Endothelial cell of hepatic sinusoid (primary cell): ENCODE data around the gene NXN.
"Not testable (repeated sequence)": the region's sequence is repeated elsewhere in the genome, so short reads cannot be mapped to it uniquely, and the experiment has no call there.

ENCODE experiments used
- in situ Hi-C: cut with HindIII; loops from 2 replicates; pipeline ENCODE4 v1.10.0; 2017; ENCODE audit warnings: low sequenced_read_pairs

Gene NXN

DNA sequence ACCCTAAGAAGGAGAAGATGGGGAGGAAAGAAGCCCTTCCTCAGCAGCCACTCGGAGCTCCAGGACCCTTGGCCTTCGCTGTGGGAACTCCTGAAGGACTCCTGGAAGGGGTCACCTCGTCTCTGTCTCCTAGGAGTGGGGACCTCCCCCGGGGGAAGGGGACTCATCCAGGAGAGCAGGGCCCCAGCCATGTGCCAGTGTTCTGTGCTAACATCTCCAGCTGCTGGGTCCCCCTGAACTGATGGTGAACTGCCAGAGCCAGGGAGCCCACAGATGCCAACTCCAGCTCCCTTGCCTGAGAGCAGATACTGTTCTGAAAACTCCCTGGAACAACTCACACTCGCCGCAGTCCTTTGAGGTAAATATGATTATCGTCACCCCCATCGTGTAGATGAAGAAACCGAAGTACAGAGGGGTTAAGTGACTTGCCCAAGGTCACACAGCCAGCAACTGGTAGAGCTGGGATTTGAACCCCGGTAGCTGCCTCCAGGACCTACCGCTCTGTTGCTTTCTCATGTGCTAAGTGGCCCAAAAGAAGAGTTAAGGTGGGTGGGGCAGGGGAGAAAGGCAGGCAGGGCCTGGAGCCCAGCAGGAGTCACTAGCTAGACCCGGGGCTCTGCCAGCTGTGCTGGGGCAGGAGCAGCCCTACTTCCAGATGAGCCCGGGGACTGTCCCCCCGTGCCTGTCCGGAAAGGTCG, 27.9 kb upstream of the NXN start:
- in situ Hi-C loops: no loop called here

DNA sequence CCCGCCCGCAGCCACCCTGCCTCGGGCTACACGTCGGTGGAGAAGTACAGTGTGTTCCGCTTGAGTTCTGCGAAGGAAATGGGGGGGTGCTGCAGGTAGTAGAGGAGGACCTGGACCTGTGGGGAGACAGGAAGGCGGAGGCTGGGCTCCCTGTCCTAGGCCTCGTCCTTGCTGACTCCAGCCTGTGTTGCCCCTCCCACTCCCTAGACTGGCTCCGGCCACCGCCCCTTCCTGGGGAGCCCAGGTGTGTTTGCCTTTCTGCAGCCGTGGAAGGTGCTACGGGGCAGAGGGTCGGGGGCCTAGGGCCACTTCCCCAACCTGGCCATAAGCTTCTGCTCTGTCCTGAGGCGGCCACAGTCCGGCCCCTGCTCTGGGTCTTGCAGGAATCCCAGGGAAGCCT, 26.5 kb upstream of the NXN start:
- in situ Hi-C loops: no loop called here

DNA sequence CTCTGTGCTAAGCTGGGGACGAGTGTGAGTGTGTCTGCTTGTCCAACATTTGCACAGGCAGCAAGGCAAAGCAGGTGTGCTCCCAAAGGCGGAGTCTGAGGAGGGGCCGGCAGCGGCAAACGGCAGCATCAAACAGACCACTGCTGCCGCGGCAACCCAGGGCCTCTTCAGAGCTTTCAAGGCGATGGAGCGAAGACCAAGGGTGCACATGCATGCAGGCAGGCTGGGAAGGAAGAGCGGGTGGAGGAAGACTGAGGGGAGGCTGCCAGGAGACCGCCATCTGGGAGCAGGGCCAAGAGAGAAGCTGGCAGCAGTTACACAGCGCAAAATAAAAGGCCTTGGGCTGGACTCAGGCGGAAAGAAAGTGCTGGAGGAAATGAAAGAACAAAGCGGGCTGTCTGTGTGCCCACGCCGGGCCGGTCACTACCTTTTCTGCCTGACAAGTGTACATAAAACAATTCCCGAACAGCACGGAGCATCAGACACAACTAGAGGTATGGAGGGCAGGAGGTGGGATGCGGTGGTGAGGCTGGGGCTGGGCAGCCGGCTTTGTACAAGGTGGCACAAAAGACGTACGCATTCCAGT, 25.9 kb upstream of the NXN start:
- in situ Hi-C loops: no loop called here

DNA sequence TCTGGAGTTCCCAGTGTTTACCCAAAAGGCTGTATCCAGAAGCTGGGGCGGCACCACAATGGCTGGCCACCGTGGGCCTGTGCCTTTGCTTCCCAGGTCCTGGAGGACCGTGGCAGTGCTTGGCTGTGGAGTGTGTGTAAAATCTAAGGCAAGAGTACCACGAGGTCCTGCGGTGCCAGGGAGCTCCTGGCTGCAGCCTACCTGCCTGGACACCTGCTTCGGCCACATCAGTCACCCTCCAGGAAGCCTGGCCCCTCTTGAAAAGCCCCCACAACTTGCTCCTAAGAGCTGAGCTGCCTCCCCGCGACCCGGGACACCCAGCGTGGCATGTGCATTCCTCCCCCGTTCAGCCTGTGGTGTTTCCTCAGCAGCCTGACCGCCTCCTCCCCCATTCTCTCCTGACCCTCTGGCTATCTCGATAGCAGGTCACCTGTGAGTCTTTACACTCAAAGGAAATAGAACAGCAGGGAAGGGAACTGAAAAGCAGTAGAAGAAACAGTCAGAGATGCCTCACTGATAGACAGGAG, 25.3 kb upstream of the NXN start:
- in situ Hi-C loops: no loop called here

DNA sequence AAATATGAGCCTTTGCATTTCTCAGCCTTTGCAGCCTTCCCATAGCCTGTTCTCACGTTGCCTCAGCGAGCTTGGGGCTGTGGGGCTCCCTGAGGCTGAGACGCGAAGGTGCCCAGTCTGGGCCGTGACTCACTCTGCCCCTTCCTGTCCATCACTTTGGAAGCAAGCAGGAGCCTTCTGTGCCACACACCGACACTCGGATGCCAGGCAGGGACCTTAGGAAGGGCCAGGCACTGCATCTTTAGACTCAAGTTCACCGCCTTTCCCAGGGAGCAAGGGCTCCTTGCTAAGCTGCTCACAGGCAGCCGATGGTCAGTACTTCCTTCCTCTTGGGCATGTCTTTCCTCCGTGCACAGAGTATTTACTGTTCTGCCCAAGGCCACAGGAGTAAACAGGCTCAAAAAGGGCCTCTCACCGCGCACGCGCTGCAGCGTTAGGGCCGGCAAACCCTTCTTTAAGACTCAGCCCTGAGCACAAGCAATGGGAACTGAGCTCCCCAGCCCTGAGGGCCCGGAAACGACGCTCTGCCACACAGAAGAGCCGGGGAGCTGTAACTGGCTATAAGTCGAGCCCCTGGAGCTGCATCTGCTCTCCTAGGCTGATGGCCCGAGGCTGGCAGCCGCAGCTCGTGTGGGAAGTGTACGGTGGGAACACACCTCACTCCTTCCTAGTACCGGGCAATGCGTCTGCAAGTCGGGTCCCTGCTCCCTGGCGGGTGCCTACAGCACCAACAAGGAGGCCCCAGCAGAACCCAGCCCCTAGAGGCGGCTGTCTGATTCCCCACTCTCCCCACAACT, 24.6 kb upstream of the NXN start:
- in situ Hi-C loops: no loop called here

DNA sequence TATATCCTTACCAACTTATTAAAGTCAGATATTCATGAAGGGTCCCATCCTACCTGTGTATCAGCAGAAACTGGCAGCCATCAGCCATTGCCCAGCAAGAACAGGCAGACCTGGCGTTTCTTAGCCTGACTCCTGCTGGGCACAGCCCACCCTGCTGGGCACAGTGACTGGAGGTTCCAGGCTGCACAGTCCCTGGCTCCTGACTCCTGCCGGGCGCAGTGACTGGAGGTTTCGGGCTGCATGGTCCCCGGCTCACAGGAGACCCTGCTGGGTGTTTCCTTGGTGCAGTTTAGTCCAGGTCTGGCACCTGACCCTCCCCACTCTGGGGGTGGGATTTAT, 24.0 kb upstream of the NXN start:
- in situ Hi-C loops: no loop called here

DNA sequence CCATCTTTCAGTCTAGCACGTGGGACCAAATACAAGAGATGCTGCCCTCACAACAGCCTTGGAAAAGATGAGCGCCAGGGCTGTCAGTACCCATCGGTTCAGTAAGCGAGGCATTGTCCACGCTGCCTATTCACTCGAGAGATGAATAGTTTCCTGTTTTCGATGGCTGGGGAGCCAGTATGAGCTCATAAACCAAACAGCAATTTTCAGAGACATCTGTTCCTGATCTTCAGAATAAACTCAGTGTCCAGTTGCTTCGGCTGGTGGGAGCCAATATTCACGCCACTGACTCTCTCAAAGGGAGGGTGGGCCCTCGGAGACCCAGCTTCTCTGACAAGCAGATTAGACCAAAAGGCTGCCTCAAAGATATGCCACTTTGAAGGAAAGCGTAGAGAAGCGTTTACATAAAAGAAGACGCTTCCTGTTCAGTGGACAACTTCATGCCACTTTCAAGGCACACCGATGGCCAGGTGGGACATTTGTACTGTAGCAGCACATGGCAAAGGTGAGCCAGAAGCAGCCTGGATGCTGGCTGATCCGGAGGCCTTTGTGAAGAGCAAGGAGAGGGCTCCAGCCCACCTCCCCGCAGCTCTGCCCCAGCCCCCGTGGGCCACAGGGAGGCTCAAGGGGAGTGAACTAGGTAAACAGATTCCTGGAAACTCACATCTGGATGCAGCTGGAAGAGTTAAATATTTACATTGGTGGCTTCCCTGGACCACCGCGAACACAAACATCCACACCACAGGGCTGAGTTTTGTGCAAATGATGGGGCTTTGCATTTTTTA, 23.4 kb upstream of the NXN start:
- in situ Hi-C loops: no loop called here

DNA sequence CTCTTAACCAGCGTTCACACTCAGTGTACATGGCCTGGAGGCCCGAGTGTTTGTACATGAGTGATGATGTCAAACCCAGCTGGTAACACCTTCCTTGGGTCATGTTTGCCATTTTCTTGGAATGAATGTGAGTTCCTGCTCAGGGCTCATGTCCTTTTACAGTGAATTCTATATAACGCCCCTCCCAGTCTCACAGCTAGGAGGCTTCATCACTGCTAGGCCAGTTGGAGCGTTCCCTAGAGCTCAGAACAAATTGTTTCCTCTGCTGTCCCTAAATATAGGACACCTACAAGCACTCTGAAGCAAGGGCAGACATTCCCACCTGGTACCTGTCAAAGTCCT, 22.8 kb upstream of the NXN start:
- in situ Hi-C loops: no loop called here

DNA sequence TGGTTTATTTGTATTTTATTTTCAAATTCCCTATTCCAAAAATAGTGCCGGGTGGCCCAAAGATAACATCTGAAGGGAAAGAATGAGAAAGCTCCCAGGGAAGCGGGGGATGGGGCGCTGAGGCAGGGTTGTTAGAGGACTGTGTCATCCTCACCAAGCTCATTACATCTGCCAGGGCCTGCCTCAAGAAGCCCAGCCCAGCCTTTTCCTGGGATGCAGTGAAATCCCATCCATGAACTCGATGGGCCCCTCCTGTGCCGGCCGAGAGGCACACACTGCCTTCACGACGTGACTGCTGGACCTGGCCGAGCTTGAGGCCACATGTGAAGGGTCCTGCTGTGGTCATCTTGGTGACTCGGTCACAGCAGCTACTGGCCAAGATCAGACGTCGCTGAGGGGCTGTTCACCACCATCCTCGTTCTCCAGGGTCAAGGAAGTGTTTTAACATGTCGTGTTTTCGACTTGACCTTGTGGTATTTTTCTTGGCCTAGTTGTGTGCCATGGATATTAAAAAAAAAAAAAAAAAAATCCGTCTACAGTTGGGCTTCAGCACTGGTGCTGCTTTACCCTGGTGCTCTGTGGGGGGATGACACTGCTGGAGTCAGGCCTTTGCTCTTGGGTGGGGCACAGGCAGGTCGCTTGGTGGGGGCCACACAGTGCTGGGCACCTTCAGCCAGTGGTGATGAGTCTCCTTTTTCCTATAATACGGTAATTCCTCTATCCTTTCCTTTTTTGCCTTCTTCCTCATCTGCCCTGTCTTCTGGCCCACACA, 22.2 kb upstream of the NXN start:
- in situ Hi-C loops: no loop called here

DNA sequence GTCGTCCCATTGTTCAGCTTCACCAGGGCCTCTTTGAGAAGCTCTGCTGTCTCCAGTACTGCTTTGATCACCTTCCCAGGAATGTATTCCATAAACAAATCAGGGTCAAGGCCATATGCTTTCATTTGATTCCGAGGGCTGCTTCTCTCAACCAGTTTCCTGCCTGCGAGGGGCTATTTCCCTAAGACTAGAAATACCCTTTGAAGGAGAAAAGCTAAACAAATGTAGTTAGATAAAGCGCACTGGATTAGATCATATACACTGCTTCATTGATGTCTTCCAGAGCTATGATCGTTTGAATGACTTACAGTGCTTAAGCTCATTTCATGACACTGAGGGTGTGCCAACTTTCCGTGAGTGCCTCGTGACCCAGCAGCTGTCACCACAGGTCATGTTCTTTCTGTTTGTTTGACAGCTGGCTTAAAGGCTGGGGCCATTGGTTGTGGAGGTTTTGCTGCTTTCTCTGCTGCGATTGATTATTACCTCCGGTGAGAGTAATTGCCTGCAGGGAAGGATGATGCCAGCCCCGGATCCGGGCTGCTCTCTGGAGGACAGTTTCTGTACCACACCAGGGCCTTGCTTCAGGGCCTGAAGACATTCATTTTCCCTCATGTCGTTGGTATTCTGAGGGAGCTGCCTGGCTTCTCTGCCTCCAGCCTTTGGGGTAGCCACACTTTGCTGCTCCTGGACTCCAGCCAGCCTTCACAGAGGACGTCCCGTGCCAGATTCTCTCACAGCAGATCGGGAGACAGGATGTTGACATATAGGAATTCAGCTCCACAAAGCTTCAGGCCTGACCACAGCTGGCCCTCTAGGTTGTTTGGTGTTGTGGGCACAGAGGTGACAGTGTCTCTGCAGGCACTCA, 21.3 kb upstream of the NXN start:
- in situ Hi-C loops: no loop called here

DNA sequence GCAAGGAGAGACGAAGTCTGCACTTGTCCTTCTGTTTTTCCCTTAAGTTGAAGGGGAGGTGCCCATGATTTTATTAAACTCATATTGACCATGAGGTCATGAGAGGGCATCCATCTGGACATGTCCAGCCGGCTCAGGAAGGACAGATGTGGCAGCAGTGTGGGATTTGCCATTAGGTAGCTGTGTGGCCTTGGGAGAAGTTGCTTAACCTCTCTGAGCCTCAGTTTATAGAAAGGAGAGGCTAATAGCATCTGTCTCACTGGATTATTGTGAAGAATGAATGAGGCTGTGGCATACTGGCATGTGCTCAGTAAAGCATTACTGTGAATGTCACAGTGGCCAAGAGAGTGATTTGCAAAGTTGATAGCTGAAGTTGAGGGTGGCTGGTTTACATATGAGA, 18.5 kb upstream of the NXN start:
- in situ Hi-C loops: no loop called here

DNA sequence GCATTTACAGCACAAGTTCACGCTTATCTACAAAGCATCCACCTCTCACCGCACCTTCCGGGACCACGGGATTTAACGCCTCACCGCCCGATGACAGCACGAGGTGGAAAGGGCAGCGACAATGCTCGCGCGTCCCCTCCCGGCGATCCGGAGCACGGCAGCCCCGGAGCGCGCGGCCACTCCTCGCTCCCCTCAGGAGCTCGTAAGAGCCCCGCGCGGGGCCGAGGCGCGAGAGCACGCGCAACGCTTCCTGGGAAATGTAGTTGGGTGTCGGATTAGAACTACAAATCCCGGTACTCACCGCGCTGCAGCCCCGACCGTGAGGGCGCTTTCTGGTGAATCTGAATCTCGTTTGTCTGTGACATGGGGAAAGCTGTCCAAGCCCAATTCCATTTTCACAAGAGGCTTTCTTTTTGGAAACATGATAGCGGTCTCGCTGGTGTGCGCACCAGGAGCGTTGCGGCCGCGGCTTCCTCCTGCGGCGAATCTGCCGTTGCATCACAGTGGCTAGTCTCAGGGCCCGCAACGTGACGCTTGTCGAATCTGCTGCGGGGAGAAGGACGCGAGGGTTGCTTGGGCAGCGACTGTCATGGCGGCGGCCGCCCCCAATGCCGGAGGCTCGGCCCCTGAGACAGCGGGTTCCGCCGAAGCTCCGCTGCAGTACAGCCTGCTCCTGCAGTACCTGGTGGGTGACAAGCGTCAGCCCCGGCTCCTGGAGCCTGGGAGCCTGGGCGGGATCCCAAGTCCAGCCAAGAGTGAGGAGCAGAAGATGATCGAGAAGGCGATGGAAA, 17.2 kb upstream of the NXN start, which contains the start of gene TIMM22:
Gene TIMM22 (plus strand): TSS at position 576 of the 791 bp plus-strand sequence. CDS start 14 bp downstream, at position 590.
- in situ Hi-C loops: no loop called here

DNA sequence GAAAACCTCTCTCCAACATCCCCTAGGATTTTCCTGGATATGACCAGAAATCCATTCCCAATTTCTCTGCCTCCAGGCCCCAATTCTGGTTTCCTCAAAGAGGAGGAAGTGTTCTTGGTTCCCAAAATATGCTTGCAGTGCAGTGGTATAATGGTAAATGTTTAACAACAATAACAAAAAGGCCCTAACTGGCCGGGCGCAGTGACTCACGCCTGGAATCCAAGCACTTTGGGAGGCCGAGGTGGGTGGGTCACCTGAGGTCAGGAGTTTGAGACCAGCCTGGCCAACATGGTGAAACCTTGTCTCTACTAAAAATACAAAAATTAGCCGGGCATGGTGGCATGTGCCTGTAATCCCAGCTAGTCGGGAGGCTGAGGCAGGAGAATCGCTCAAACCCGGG, 15.7 kb upstream of the NXN start:
- in situ Hi-C loops: not testable (repeated sequence)

DNA sequence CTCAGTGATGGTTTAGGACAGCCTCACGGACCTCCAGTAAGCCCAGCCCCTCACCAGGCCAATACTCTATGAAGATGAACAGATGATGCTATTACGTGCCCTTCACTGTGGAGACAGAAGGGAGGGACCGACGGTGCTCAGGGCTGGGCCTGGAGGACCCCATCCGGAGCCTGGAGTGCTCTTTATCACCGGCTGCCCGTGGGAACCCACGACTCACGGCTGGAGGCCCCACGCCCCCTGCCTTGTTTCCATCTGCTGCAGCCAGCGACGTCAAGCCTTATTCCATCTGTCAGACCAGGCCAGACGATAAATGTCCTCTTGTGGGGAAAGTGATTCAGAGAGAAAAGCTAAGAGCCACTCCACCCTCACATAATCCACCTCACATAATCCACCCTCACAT, 13.4 kb upstream of the NXN start:
- in situ Hi-C loops: no loop called here

DNA sequence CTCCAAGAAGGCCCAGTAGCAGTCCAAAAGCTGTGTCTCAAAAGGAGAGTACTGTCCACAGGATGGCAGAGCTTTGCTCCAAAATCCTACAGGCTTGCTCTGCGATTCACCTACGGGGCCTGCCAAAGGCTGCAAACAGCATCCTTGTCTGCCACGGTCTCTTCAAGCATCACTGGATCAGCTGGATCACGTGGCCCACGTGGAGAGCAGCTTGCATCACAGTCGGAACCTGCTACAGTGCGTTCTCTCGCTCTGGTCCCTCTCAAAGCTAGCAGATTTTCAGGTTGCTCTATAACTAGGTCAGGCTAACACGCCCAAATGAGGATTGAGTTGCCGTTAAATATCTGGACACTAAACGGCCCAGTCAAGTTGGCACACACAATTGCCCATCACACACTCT, 9.0 kb upstream of the NXN start:
- in situ Hi-C loops: no loop called here

DNA sequence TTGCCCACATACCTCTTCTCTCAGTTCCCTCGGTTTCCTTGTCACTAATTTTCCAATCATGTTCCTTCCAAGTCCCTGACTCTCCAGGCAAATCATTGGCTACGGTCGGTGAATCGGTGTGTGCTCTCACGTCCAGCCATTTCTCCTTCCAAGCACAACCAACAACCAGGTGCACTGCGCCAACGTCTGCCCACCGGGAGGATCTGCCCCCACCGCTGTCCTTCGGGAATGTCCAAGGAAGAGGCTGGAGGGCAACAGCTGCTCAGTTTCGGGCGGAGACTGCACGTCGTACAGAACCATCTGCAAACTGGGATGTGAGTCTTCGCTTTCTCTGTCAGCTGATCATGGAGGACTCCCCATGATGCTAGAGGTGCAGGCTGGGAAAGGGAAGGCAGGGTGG, 8.4 kb upstream of the NXN start:
- in situ Hi-C loops: no loop called here

DNA sequence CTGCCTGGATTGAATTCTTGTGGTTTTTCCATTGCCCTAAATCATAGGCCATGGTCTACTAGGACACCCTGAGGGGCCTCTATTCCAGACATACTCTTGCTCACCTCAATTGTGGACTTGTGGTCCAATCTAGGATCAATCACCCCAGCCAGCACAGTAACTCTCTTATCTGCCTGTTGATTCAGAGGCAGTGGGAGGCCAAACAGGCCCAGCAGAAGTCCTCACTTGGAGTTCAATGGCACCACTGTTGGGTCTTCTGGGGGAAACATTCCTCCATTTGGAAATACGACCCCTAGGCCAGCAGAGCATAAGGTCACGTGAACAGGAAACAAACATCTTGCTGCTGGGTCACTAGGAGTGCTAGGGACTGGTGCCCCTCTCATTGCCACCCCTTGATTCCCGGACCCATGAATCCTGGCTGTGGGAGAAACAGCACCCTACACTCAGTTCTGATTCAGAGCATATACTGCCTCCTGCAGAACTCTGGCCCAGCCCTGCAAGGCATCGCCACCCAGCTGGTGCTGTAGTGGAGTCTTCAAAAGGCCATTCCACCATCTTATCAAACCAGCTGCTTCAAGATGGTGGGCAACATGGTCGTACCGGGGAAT, 6.8 kb upstream of the NXN start:
- in situ Hi-C loops: no loop called here

DNA sequence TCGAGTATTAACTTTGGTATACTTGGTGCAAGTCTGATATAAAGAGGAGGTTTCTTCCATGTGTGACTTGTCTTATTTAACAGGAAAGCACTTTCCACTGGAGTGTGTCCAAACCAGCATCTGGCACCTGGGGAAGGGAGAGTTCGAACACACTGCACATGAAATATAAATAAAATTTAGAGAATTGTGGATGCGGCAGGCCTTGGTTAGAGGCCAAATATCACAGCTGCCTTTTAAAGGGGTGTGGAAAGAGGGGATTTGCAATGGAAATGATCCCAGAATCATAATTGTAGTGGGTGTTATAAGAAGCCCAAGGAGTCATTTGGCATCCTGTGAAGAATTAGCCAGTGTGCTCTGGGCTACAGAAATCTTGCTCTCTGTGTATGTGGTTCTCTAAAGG, 4.3 kb upstream of the NXN start:
- in situ Hi-C loops: no loop called here

DNA sequence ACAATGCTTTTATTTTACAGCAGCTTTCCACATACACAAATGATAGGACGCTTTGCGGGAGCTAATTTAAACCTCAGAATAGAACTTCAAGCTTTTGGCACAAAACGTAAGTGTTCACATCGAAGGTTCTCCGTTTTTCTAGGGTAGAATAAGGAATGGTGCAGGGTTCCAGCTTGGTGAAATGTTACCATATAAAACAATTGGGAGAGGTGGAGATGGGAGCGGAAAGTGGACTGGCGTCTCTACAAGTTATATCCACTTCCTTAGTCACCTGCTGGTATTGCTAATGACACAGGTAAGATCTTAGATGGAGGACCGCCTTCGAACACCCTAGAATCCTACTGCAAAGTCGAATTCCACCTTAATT, 1.7 kb upstream of the NXN start:
- in situ Hi-C loops: no loop called here
